DOHH2 (cell line): ENCODE measurements around the gene RTN4IP1.

Experiments used
- EZH2phosphoT487 ChIP-seq: fragments of 200-600 bp; sonication (generic); IDR thresholded peaks from 2 replicates; pipeline ENCODE4 v1.6.1; 2017; ENCODE audit warnings: borderline replicate concordance, mild to moderate bottlenecking, antibody characterized with exemption, low read length, moderate library complexity, mixed read lengths
- TF ChIP-seq, protein P1 (sequence below): fragments of 200-600 bp; sonication (generic); IDR thresholded peaks from one replicate; pipeline ENCODE4 v1.5.1; 2014; ENCODE audit warnings: antibody characterized with exemption, mild to moderate bottlenecking, low read depth, low read length; ENCODE audit not compliant: poor library complexity, severe bottlenecking

DNA sequence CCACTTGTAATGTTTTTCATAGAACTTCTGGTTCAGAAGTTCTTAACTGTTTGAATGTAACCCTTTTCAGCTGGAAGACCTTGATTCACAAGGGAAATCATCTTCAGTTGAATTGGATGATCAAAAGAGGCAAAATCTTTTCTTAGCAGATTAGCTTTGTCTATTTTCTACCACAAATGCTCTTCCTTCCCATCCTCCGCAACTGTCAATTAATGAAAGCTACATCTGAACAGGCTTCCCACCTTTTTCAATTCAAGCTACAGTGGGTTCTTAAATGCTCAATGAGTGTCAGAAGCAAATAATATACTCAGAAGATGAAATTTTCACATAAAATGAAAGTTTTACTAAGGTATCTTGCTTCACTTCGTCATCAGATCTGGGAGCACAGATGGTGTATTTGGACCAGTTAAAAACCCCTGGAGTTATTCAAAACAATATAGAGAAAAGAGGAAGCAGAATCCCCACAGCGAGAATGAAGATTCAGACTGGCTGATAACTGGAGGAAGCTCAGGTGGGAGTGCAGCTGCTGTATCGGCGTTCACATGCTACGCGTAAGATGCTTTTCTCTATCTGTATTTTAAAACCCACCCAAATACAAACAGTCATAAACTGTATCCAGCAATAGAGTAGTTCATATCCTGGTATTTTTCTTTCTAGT is 19.5 kb upstream of the RTN4IP1 start:
- TF ChIP-seq, protein P1, sequence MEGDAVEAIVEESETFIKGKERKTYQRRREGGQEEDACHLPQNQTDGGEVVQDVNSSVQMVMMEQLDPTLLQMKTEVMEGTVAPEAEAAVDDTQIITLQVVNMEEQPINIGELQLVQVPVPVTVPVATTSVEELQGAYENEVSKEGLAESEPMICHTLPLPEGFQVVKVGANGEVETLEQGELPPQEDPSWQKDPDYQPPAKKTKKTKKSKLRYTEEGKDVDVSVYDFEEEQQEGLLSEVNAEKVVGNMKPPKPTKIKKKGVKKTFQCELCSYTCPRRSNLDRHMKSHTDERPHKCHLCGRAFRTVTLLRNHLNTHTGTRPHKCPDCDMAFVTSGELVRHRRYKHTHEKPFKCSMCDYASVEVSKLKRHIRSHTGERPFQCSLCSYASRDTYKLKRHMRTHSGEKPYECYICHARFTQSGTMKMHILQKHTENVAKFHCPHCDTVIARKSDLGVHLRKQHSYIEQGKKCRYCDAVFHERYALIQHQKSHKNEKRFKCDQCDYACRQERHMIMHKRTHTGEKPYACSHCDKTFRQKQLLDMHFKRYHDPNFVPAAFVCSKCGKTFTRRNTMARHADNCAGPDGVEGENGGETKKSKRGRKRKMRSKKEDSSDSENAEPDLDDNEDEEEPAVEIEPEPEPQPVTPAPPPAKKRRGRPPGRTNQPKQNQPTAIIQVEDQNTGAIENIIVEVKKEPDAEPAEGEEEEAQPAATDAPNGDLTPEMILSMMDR, result no peak
- no peak for TF ChIP-seq EZH2phosphoT487
